ENCODE results near the gene MLXIP. TPM values are rescaled to one million over a fixed set of nuclear protein-coding genes. Genes with fewer than 3 reads are reported as not detected.

MLXIP gene
- total and polyA plus RNA-seq, 9 donors = 23.2 to 111 (median 83.8) TPM

DNA sequence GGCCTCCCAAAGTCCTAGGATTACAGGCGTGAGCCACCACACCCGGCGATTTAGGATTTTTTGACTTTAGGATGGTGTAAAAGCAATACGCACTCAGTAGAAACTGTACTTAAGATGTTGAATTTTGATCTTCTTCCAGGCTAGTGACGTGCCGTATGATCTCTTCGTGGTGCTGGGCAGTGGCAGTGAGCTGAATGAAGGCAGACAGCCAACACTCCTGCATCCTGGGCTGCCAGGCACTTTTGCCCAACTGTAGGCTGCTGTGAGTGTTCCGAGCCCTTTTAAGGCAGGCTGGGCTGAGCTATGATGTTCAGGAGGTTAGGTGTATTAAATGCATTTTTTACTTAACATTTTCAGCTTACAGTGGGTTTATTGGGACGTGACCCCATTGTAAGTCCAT is 74.2 kb downstream of the MLXIP start:
- no peaks in the 10 kb centered on the region for H3K9me3 ChIP-seq
- no peaks in the 10 kb centered on the region for H3K27me3 ChIP-seq
- no peak overlapping the region for H3K27ac ChIP-seq
- DNase-seq = no peak
- no peak for TF ChIP-seq POLR2A (IDR thresholded peaks at IDR 0.05)
- no peak for TF ChIP-seq EP300 (IDR thresholded peaks at IDR 0.05)
- TF ChIP-seq, protein P1, sequence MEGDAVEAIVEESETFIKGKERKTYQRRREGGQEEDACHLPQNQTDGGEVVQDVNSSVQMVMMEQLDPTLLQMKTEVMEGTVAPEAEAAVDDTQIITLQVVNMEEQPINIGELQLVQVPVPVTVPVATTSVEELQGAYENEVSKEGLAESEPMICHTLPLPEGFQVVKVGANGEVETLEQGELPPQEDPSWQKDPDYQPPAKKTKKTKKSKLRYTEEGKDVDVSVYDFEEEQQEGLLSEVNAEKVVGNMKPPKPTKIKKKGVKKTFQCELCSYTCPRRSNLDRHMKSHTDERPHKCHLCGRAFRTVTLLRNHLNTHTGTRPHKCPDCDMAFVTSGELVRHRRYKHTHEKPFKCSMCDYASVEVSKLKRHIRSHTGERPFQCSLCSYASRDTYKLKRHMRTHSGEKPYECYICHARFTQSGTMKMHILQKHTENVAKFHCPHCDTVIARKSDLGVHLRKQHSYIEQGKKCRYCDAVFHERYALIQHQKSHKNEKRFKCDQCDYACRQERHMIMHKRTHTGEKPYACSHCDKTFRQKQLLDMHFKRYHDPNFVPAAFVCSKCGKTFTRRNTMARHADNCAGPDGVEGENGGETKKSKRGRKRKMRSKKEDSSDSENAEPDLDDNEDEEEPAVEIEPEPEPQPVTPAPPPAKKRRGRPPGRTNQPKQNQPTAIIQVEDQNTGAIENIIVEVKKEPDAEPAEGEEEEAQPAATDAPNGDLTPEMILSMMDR (IDR thresholded peaks at IDR 0.05) = no peak
- H3K36me3 ChIP-seq = no peaks in the 10 kb centered on the region
- no peak overlapping the region for H3K4me3 ChIP-seq
- 88 to 91% (median 88%) methylated on average over 9 of the region's 9 CpGs for WGBS, 3 donors
- no peaks in the 10 kb centered on the region for H3K4me1 ChIP-seq (ENCODE audit: insufficient read depth)
- intact Hi-C loops (cut with DNase I) = no loop called here

DNA sequence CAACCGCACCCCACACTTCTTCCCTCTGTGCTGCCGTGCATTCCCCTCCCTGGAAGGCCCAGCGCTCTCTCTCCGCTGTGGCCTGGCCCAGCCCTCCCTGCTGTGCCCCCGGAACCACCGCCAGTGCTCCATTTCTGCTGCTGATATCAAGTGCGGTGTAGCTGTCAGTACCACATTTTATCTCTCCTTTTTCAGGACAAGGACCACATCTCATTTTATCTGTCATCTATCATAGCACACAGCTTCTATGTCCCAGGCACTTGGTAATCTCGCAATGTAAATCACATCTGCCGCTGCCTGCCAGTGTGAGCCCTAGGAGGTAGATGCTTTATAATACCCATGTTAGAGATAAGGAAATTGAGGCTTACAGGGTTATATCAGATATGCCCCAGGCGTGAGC is 77.1 kb downstream of the MLXIP start:
- no peak overlapping the region for H3K27ac ChIP-seq
- no peak overlapping the region for H3K4me3 ChIP-seq
- 88 to 89% (median 89%) methylated on average over 10 of the region's 10 CpGs for WGBS, 3 donors
- no peak for TF ChIP-seq POLR2A (IDR thresholded peaks at IDR 0.05)
- no peak for TF ChIP-seq EP300 (IDR thresholded peaks at IDR 0.05)
- TF ChIP-seq, protein P1 (IDR thresholded peaks at IDR 0.05) = no peak
- H3K4me1 ChIP-seq (ENCODE audit: insufficient read depth) = no peaks in the 10 kb centered on the region
- no peaks in the 10 kb centered on the region for H3K27me3 ChIP-seq
- intact Hi-C loops (cut with DNase I) = no loop called here
- DNase-seq = no peak
- no peaks in the 10 kb centered on the region for H3K9me3 ChIP-seq
- no peaks in the 10 kb centered on the region for H3K36me3 ChIP-seq

DNA sequence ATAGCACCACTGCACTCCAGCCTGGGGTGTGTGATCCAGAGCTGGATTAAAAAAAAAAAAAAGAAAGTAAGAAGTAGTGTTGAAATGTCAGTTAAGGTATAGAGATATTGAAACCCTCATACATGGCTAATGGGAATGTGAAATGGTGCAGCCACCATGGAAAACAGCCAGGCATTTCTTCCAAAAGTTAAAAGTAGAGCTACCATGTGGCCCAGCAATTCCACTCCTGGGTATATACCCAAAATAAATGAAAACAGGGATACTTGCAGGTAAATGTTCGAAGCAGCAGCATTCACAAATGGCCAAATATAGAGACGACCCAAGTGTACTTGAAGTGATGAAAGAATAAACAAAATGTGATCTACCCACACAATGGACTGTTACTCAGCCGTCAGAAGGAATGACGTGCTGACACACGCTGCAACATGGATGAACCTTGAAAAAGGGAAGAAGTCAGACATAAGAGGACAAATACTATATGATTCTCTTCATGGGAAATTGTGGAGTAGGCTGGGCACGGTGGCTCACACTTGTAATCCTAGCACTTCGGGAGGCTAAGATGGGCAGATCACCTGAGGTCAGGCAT is 80.2 kb downstream of the MLXIP start:
- intact Hi-C loops (cut with DNase I) = no loop called here
- no peak for DNase-seq
- 91% methylated on average over 7 of the region's 7 CpGs for WGBS, 3 donors
- Histone ChIP-seq H3K9me3 (no peaks in the 10 kb centered on the region), H3K4me3 (no peak overlapping the region), H3K4me1 (ENCODE audit: insufficient read depth) (no peaks in the 10 kb centered on the region), H3K27ac (no peak overlapping the region), H3K27me3 (no peaks in the 10 kb centered on the region), H3K36me3 (no peaks in the 10 kb centered on the region)
- TF ChIP-seq, protein P1 (IDR thresholded peaks at IDR 0.05) = no peak
- TF ChIP-seq POLR2A (IDR thresholded peaks at IDR 0.05) (no peak), EP300 (IDR thresholded peaks at IDR 0.05) (no peak)

DNA sequence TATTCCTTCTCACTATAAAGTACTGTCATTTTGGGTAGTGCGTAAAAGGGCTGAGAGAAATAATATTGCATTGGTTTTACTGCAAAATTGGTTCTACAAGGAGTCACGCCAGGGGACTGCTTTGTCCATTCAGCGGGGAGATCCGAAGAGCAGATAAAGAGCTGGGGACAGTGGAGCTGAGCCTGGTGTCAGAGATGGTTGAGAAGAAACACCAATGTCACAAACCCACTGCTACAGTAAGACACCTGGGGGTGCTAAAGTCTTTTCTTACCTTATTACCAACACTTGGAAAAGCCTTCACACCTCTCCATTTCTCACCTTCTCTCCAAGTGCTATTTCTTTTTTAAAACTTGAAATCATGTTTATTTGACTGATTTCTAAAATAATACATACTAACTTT is 81.3 kb downstream of the MLXIP start:
- 74 to 85% (median 77%) methylated on average over 4 of the region's 4 CpGs for WGBS, 3 donors
- H3K27me3 ChIP-seq = no peaks in the 10 kb centered on the region

More for the DNA sequence above, 81.3 kb downstream of the MLXIP start:
- no peak for DNase-seq
- TF ChIP-seq POLR2A (IDR thresholded peaks at IDR 0.05) (no peak), EP300 (IDR thresholded peaks at IDR 0.05) (no peak)
- TF ChIP-seq, protein P1 (IDR thresholded peaks at IDR 0.05) = no peak
- Histone ChIP-seq H3K4me1 (ENCODE audit: insufficient read depth) (no peaks in the 10 kb centered on the region), H3K27ac (no peak overlapping the region), H3K4me3 (no peak overlapping the region), H3K9me3 (no peaks in the 10 kb centered on the region), H3K36me3 (no peaks in the 10 kb centered on the region)
- intact Hi-C loops (cut with DNase I) = no loop called here

Measured in ovary (tissue), 9 donors.